DMS114 treated with DMSO at 0.1 percent for 48 hours (cell line): ENCODE results near the gene B3GALT6.

Source experiments
- DNase-seq: peaks from one replicate; lab custom pipeline; 2025; ENCODE audit not compliant: unreplicated experiment; lab: John Stamatoyannopoulos, UW

B3GALT6 gene

GRCh38 chr1:1215881-1216605 is 16.0 kb upstream of the B3GALT6 start:
- no peak for DNase-seq

GRCh38 chr1:1216770-1217620 is 15.0 kb upstream of the B3GALT6 start:
- DNase-seq, result no peak

DNA sequence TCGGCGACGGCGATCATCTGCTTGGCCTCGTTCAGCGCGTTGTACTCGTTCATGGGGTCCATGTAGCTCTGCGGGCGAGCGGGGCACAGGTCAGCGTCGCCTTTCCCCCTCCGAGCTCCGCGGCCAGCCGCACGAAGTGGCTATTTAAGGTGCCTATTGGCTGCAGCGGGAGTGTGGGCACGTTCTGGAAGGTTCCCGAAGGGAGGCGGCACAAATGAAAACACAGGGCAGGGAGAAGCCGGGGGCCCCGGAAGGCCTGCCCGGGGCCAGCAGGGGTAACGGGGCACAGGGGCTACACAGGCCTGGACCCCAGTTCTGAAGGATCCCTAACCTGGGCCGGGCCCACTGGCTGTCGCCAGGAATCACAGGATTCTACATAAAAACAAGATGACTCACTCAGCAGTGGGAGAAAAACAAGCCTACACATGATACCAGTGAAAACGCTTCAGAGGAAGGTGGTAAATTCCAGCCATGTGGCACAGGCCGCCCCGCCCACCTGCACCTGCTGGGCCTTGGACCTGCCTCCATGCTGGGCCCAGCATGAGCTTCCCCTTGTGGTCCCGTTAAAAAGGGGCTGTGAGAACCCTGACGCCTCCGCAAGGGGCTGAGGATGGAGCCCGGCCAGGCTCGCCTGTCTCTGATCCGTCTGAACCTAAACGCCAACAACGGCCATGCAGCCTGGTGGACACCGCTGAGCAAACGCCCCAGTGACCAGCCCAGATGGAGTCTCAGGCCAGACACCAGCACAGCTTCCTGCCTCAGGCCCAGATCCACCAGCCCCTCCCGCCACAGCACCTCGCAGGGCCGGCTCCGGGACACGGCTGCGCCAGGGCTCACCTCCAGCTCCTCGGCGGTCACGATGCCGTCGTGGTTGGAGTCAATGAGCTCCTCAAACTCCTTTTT is 14.2 kb upstream of the B3GALT6 start:
- DNase-seq, result no peak

GRCh38 chr1:1218524-1219200 is 13.4 kb upstream of the B3GALT6 start:
- DNase-seq, result no peak

- no peak for DNase-seq
These were observed 12.7 kb upstream of the B3GALT6 start for GRCh38 chr1:1219341-1219740.

DNA sequence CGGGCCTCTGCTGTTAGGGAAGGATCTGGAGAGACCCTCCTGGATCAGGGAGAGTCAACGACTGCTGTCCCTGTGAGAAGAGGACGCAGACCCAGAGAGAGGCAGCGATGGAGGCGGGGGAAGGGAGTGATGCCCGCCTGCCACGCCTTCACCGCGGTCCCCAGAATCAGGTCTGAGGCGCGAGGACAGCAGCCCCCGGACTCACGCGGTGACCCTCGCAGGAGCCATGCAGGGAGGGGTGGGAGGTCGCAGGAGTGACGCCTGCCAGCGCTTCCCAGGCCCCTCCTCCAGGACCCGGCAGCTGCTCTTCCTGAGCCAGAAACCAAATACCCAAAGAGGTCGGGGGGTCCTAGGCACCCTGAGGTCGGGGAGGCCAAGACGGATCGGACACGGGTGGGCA is 11.8 kb upstream of the B3GALT6 start:
- no peak for DNase-seq

- DNase-seq, result no peak
These were observed 10.0 kb upstream of the B3GALT6 start for GRCh38 chr1:1221887-1222574.

- no peak for DNase-seq
These were observed 9.3 kb upstream of the B3GALT6 start for GRCh38 chr1:1222575-1223225.

GRCh38 chr1:1223321-1223720 is 8.7 kb upstream of the B3GALT6 start:
- no peak for DNase-seq

GRCh38 chr1:1223891-1224290 is 8.1 kb upstream of the B3GALT6 start:
- DNase-seq, result no peak

DNA sequence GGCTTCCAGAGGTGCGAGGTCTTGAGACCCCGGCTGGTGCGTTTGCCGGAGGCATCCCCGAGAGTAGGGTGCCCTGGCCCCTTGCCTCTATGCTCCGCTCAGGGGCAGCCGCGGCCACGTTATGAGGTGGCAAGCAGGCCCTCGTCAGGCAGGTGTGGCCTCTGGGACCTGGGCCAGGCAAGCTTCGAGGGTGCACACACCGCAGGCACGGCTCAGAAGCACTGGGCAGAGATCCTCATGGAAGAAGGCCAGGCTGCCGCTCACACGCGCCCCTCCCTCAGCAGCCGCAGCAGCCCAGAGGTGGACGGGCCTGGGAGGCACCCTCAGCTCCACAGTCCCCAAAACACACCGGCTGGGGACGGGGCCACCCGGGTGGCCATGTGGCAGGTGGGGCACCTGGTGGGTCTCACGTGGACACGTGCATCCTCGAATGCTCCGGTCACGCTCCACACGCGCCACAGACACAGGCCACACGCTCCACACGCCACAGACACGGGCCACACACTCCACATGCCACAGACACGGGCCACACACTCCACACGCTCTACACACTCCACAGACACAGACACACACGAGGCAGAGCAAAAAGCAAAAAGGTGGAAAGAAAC is 6.7 kb upstream of the B3GALT6 start:
- no peak for DNase-seq

DNA sequence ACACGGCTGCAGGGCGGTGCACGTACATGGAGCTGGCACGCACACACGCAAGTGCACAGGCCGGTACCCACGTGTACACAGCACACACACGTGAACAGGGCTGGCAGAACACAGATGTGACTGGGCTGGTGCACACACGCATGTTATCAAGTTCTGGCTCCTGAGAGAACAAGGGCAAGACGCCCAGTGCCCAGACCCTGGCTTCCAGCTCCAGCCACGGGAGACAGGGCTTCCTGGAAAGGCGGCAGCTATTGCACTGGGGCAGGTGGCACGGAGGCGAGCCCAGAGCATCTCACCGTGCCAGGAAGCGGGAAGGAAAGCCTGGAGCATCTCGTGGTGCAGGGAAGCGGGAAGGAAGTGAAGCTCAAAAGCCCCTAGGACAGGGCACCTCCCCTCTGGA is 6.1 kb upstream of the B3GALT6 start:
- no peak for DNase-seq

GRCh38 chr1:1226566-1227362 is 5.3 kb upstream of the B3GALT6 start:
- DNase-seq, result no peak

- DNase-seq, result no peak
These were observed 4.7 kb upstream of the B3GALT6 start for GRCh38 chr1:1227386-1227785.

DNA sequence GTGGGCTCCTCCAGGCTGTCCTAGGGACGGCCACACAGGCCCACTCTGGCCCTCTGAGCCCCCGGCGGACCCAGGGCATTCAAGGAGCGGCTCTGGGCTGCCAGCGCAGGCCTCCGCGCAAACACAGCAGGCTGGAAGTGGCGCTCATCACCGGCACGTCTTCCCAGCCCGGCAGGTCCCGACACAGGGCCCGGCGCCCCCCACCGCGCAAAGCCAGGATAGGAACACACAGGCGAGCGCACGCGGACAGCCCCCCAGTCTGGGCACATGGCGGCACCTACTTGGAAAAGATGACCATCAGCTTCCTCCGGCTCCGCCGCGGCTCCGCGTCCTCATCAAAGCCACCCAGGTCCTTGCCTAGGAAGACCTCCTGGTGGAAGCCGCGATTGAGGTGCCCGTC is 3.9 kb upstream of the B3GALT6 start:
- no peak for DNase-seq

GRCh38 chr1:1228596-1229321 is 3.3 kb upstream of the B3GALT6 start:
- DNase-seq, result no peak

DNA sequence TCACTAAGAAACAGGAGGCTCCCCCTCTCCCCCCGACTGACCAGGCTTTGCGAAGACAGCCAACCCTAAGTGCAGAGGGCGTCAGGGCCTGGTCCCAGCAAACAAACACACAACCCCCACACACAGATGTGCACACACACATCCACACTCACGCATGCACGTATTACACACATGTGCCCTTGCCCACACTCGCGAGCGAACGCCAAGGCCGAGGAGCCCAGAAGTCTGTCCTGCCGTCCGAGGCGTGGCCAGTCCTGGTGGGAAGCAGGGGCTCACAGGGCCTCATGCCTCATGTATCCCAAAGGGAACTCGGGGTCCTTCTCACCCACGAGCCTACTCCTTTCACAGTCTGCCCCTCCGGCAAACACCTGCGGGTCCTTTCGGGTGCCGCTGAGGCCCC is 2.3 kb upstream of the B3GALT6 start:
- no peak for DNase-seq
